GM19452 (cell line): ENCODE measurements around the gene COL15A1.

Experiments
- ATAC-seq: cut with Tn5 transposase; IDR thresholded peaks from one replicate; pipeline ENCODE4 v1.9.1; 2021; ENCODE audit not compliant: unreplicated experiment

The COL15A1 gene

DNA sequence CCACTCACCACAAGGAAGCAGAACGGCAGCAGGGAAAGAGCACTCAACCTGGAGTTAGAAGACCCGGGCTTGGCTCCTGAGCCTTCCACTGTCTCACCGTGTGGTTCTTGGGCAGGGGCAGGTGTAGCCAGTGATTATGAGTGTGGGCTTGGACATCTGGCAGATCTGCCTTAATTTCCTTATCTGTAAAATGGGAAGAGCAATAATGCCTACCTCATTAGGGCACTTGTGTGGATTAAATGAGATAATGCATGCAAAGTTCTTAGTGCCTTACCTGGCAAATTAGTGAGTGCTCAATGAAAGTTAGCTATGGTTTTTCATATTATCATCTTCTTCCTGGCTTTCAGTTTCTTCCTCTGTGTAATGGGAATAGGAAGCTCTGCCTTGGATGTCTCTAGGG is 28.1 kb upstream of the COL15A1 start:
- no peak for ATAC-seq

DNA sequence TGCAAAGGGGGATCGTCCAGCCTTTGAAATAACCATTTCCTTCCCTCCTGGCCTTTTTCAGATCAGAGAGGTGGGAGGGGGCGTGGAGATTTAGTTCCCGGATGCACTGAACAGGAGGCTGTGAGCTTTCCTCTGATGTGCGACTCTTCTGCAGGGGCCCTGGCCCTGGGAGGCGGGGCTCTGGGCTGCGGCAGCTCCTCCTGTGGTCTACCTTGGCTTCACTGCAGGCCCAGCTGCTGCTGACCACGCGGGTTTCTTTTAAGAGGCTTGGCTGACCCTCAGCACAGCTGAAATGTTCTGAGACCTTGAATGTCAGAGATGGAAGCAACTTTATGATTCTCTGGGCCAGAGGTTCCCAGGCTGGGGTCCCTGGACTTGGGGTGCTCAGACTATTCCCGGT is 27.0 kb upstream of the COL15A1 start:
- ATAC-seq: no peak

DNA sequence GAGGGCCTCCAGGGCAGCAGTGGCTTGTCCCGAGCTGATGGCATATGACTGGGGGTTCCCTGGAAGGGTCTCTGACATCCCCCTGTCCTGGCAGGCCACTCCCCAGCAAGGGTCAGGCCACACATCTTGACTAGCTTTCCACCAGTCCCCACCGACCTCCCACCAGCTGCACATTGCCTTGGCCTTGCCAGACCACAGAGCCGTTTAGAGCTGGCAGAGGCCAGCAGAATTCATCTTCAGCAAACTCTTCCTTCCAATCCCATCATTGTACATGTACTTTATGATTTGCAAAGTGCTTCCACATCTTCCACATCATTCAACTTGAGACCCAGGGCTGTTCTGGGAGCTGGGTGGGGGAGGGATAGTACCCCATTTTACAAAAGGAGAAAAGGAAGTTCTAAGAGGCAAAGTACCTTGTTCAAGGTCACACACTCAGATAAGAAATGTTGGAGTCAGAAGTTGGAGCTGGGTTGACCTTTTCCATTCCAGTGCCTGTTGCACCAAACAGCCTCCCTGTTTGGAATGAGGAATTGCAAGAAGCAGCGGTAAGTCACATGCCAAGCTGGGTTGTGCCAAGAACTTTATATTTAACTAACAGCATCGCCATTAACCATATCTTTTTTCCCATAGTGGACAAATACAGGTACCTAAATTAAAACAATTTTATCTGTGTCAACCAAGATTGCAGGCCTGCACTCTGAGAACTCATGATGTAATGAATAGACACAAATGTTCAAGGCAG is 25.8 kb upstream of the COL15A1 start:
- ATAC-seq: no peak

DNA sequence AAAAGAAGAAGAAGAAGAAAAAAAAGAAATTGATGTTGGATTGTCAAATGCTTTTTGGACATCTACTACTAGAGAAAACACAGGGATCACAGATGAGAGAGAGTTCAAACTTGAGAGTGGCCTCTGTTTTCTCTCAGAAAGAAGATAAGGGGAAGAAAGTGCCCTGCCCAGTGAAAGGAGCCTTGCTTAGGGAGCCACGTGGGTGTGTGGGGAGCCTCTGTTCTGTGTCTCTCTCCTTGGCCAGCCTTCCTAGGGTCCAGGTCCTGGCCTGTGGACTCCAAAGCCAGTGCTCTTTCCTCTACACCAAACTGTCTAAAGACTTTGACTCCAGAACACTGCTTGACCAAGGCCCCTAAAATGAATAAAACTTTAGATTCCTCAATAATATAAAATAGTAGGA is 22.0 kb upstream of the COL15A1 start:
- ATAC-seq: no peak

DNA sequence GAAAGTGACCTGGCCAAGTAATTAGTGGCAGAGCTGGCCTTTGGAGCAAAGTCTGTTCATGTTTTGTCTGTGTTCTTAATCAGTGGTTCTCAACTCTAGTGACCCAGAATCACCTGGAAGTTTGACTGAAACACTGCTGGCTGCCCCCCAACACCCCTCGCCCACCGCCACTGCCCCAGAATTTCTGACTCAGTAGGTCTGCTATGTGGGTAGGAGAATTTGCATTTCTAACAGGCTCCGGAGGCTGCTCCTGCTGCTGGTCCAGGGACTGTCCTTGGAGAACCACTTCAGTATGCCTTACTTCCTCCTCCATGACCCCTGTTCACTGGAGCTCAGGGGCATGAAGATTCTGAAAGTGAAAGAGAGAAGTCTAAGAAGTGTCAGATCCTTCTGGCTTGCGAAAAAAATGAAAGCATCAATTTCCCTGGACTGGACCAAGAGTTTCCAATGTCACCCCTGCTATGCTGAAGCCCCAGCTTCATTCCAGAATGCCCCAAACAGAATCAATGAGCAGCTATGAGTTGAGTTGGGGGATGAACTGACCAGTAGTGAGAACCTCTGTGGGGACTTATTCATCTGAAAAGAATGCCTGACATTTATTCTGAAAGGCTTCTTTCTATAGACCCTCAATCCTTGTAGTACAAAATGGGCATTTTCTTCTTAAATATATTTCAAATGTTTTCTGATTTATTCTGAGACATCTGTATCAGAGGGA is 20.8 kb upstream of the COL15A1 start:
- ATAC-seq: no peak

DNA sequence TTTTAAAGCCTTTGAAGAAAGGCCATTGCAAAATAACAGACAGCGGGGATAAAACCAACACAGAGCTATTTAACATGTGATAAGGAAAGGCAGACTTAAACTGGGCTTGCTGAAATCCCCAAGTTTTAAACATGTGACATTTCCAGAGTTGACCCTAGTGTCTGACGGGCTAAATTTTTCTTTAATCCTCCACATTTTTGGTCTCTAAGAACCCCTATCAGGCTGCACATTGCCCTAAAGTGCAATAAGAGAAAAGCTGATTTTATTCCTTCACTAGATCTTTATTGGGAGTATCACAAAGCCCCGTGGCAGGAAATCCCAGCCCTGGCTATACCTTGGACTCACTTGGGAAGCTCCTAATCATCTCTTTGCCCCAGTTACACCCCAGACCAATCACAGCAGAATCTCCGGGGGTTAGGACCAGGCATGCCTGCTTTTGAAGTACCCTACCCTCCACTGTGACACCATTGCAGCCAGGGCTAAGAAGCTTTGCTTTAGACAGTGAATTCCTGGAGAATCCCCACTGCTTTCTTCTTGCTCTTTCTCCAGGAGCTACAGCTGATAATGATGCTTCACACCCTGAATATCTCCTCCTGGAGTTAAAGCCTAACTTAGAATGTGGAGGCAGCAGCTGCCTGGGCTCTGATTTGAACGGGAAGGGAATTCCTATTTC is 20.1 kb upstream of the COL15A1 start:
- no peak for ATAC-seq

DNA sequence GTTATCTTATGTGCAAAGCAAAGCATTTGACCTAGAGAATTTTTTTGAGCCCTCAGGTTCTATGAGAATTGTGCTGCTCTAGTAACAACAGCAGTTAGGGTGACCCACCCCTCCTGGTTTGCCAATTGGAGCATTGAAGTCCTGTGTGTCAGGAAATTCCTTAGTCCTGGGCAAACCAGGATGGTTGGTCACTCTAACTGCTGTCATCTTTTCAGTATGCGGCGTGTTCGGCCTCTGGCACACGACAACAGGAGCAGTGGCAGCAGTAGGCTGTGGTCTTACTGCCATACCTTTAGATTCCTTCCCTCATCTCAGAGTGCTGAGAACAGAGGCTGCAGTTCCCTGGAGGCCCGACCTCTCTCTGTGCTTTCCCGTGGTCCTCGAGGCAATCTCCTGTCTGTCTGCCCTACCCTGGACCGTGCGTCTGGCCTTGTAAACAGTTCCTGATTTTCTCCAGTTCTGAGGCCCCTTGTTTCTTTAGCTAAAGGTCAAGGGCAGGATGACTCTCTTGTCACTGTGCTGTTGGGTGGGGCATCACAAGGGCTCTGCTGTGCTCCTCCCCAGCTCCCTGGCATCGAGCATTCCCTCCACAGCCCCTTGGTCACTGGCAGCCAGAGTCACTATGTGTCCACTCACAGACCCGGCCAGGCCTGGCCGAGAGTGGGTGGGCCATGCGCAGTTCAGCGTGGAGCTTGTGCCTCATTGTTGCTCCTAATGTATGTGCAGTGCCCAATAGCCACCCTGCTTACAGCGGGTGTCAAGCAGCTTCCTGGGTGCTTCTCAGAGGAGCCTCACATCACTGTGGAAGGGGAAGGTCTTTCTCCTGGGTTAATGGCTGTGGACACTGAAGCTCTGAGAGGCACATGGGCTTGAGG is 18.5 kb upstream of the COL15A1 start:
- ATAC-seq: no peak

DNA sequence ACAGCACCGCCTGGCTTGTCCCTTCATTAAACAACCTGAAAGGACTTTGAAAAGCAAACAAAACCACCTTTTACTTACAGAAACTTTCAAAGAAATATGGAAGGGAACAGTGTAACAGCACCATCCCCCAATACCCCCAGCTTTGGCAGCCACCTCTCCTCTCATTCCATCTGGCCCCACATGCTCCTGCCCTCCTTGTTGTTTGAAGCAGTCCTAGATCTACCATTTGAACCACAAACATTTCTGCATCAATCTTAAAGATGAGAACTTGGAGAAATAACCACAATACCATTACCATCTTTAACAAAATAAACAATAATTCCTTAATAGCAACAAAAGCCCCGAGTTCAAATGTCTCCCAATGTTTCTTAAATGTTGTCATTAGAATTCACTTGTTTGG is 17.8 kb upstream of the COL15A1 start:
- no peak for ATAC-seq

DNA sequence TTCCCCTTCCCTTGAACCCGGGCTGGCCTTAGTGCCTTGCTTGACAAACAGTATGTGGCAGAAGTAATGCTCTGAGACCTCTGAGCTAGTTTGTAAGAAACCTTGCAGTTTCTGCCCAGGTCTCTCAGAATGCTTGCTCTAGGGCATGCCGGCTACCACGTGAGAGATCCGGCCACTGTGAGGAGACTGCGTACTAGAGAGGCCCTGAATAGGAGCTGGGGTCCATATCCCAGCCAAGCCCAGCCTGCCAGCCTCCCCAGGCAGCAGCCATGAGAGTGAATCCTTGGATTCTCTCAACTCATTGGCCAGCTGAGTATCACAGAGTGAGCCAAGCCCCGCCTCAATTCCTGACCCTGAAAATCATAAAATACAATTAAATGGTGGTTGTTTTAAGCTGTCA is 16.0 kb upstream of the COL15A1 start:
- ATAC-seq: no peak

DNA sequence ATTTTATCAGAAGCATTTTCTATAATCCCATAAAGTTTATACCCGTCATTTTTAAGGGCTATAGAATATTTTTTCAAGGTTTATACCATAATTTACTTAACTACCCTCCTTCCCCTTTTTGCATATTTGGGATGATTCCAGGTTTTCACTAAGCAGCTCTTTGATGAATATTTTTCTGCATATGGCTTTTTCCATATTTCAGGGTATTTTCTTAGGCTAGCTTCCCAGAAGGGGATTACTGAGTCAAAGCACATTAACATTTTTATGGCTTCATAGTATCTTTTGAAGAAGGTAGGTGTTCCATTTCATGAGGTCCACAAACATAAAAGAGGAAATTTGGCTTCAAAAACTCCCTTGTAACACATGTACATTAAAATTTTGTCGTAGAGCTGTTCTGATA is 14.6 kb upstream of the COL15A1 start:
- ATAC-seq: no peak

DNA sequence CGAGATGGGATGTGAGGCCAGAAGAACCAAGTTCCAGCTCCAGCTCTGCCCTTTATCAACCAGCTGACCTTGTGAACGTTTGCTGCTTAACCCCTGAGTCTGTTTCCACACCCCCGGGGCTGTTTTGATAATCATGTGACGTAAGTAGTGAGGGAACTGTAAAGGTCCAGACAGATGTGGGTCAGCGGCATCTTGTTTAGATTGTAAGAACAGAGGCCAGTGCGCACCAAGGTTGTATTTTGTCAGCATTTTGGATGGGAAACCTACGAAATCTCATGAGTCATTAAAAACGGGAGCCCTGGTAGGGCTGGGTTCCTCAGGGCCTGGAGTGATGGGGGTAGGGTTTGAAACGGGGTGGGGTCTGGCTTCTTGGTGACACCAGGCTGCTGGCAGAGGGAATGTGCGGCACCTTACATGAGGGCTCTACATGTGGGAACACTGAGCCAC is 13.8 kb upstream of the COL15A1 start:
- ATAC-seq: no peak

DNA sequence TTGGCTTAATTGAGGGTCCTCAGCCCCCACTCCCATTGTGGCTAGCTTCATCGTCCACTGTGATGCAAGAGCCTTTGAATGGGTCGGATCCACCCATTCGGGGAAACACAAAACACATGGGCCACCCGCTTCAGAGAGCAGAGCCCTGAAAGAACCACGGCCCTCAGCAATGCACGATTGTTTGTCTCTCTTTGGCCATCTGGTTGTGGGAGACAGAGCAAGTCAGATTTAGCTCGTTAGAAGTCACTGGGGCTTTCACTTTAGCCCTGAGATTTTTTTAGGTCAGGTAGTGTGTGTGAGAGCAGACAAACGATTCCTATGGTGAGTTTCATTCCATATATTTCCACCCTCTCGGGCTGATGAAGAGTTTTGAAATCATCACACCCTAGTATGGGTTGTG is 12.9 kb upstream of the COL15A1 start:
- no peak for ATAC-seq

DNA sequence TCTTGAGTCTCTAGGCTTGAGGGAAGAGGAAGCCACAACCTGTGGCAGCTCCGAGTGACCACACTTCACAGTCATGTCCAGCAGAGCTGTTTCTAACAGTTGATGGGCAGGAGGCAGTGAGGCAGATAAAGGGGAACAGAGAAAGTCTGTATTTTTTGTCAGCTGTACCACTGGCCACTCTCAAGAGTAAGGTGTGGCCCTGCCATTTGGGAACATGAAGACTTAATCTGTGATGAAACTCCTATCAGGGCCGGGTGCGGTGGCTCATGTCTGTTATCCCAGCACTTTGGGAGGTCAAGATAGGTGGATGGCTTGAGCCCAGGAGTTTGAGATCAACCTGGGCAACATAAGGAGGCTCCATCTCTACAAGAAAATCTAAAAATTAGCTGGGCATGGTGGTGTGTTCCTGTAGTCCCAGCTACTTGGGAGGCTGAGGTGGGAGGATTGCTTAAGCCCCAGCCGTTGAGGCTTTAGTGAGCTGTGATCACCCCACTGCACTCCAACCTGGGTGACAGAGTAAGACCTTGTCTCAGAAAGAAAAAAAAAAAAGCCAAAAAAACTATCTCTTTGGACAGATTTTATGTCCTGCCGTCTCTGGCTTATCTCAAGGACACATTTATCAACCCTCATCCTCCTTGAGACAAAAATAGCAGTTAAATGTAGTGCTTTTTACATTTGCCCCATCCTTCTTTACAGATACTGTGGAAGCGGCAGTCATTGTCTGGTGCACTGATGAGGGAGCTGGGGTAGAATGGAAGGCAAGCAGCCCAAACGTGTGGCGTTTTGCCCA is 11.9 kb upstream of the COL15A1 start:
- ATAC-seq: no peak

DNA sequence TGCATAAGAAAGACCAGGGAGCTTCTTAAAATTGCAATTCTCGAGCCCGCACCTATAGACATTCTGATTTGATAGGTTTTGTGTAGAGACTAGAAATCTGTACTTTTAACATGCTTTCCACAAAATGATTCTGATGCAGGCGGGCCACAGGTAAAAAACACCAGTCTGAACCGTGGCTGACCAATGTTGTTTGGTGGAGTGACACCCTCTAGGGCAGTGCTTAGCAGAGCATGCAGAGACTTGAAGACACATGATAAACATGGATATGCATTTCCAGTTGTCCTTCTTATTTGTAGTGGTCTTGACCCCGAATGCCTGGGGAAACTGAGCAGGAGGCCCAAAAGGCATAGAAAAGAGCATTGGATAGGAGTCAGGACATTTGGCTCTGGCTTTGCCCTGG is 10.5 kb upstream of the COL15A1 start:
- no peak for ATAC-seq

DNA sequence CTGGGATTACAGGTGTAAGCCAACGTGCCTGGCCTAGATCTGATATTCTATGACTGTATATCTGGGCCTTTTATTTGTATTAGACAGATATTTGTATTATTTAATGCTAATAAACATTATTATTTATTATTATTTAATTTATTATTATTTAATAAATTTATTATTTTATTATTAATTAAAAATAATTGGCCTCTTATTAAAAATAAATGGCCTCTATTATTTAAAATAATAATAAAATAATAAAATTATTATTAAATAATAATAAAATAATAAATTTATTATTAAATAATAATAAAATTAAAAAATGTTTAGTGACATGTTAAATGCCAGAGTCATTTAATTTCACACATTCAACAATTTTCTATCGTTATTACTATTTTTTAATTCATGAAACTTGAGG is 9.8 kb upstream of the COL15A1 start:
- no peak for ATAC-seq

DNA sequence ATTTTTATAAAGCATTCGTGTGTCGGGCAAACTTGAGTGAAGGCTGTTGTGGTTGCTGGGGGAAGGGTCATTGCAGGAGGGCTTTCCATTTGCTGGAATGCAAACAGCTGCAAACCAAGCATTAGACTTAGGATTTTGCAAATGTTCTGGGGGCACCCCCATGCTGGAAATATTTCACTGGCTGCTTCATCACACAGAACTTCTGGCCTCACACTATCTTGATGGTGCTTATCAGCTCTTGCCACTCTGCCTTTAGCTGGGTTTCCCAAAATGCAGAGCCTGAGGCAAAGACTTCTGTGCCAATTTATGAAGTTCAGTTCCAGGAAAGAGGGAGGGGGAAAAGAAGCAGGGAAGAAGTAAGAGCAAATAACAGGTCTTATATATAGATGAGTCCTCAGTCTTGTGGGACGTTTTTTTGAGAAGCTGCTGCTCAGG is 8.6 kb upstream of the COL15A1 start:
- no peak for ATAC-seq

DNA sequence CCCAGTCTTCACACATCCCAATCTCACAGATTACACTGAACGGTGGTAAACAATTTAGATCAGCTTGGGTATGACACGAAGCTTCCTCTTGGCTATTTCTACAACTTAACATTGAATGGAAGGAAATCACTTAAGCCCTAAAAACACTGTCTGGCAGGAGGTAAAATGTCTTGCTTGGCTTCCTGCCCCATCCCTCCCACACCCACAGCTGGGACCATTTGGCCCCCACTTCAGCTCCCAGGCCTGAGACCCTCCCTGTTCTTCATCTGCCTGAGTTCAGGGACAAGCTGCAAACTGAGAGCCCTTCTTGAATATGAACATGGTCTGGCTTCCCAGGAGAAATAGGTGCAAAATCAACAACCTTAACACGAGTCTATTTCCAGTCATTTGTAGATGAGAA is 3.4 kb upstream of the COL15A1 start:
- no peak for ATAC-seq

DNA sequence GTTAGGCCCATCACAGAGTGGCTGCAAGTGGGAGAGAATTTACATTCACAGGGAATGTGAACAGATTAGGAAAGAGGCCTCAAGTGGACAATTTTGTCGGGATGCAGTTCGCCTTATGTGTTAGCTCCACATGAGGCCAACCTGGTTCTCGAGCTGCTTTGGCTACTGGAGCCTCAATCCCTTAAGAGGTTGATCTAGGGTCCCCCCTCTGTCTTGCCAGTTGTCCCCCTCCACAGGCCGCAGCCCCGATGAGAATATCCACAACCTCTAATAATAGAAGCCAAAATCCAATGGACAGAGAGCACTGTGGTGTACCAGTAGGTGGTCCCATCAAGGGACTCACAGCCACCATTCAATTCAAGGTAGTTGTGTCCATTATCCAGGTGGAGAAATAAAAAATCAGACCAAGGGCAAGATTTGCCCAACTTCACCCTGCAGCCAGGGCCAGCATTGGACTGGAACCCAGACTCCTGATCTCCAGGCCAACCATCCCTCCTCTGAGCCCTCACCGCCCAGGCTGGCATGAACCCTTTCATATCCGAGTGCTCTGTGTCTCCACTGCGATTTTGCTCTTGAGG is 1.7 kb upstream of the COL15A1 start:
- ATAC-seq: no peak

DNA sequence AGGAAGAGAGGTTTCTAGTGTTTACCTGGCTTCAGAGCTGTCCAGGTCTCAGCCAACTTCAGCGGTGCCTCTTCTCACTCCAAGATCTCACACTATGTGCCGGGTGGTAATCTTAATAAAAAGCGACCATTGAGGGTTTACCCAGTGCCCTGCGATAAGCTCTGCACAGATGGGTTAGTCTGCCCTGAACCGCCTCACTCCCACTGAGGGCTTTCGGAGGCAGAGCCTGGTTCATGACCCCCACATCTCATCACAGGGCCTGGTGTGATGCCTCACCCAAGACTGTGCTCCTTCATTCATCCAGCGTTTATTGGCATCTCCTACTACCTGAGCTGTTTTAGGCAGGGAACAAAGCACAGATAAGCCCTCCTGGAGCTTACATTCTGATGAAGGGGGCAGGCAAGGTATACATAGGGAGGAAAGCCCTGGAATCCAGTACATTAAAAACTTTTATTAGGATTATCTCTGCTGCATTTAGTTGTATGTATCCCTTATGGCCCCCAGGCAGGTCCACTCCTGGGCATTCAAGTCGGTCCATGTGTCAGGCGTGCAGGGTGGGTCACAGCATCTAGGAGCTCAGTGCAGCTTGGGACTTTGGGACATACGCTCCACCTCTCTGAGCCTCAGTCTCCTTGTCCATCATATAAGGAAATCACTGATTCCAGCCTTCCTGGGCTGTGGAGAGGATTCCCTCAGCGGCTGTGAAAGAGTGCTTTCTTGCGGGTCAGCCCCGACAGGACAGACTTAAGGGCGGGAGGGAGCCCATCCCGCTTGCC is 613 bp upstream of the COL15A1 start:
- no peak for ATAC-seq
